ENCODE measurements around the gene ATP6V1B1. TPM values are rescaled to one million over a fixed set of nuclear protein-coding genes. Genes with fewer than 3 reads are reported as not detected.
A peak's percentile ranks its signal among the peaks of the same experiment; 100 is the strongest.

The ATP6V1B1 gene
- polyA plus RNA-seq, 3 donors: not detected

DNA sequence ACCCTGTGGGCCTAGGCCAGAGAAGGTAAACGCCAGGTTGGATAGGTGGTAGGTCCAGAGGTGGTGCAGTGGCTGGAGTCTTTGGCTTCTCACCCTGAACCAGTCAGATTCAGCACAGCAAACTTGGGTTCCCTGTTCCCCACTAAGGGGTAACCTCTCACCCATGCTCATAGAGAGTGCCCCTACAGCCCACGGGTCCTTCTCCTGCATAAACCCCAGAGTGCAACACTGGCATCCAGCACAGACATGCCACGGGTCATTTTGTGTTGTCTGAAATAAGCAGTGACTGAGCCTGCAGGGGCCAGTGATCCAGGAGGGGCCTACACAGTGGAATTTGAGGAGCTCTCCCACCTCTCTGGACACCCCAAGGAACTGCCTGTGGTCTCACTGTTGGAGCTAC is 40.5 kb upstream of the ATP6V1B1 start:
- H3K27me3 Mint-ChIP-seq (ENCODE audit: low read depth in 3 of 3): peaks cover 97 to 99% (median 98%) of the 10 kb centered on the region in 3 donors
- Histone ChIP-seq H3K9me3 (replicated peaks in 1 of 2; ENCODE audit: control insufficient read depth in 1 of 2, insufficient read depth in 1 of 2, low read length in 2 of 2) (peaks cover 0 to 44% of the 10 kb centered on the region in 2 donors), H3K4me1 (ENCODE audit: control insufficient read depth in 1 of 2, insufficient read depth in 2 of 2, low read length in 2 of 2) (peaks cover 2% of the 10 kb centered on the region in 2 donors), H3K36me3 (replicated peaks in 1 of 2; ENCODE audit: control insufficient read depth in 1 of 2, insufficient read depth in 2 of 2, low read length in 2 of 2) (no peaks in the 10 kb centered on the region), H3K27me3 (ENCODE audit: control insufficient read depth in 2 of 2, insufficient read depth in 2 of 2, low read length in 2 of 2) (peaks cover 82 to 100% of the 10 kb centered on the region in 2 donors), H3K9ac (ENCODE audit: insufficient read depth, low read length, poor library complexity, severe bottlenecking) (no peak overlapping the region), H3K4me2 (replicated peaks; ENCODE audit: extremely low read depth, low read length, poor library complexity, severe bottlenecking) (no peak overlapping the region), H3K79me2 (ENCODE audit: insufficient read depth, low read length) (no peaks in the 10 kb centered on the region), H3K4me3 (replicated peaks in 1 of 3; ENCODE audit: low read depth in 2 of 3, low read length in 3 of 3) (no peak overlapping the region), H4K20me1 (ENCODE audit: insufficient read depth, low read length) (no peaks in the 10 kb centered on the region), H3K27ac (ENCODE audit: low read depth in 1 of 2, low read length in 2 of 2) (no peak overlapping the region), H2AFZ (ENCODE audit: insufficient read depth, low read depth, low read length, poor library complexity, severe bottlenecking) (no peak overlapping the region)
- H3K4me1 Mint-ChIP-seq: peaks cover 5% of the 10 kb centered on the region
- DNase-seq: no peak
- TF ChIP-seq, protein P1, sequence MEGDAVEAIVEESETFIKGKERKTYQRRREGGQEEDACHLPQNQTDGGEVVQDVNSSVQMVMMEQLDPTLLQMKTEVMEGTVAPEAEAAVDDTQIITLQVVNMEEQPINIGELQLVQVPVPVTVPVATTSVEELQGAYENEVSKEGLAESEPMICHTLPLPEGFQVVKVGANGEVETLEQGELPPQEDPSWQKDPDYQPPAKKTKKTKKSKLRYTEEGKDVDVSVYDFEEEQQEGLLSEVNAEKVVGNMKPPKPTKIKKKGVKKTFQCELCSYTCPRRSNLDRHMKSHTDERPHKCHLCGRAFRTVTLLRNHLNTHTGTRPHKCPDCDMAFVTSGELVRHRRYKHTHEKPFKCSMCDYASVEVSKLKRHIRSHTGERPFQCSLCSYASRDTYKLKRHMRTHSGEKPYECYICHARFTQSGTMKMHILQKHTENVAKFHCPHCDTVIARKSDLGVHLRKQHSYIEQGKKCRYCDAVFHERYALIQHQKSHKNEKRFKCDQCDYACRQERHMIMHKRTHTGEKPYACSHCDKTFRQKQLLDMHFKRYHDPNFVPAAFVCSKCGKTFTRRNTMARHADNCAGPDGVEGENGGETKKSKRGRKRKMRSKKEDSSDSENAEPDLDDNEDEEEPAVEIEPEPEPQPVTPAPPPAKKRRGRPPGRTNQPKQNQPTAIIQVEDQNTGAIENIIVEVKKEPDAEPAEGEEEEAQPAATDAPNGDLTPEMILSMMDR (IDR thresholded peaks at IDR 0.05): no peak
- H3K36me3 Mint-ChIP-seq: no peaks in the 10 kb centered on the region
- 80% methylated on average over 1 of the region's 3 CpGs for WGBS (ENCODE audit: insufficient coverage)
- peaks cover 0 to 27% (median 9%) of the 10 kb centered on the region in 7 donors for H3K9me3 Mint-ChIP-seq
- intact Hi-C loops (cut with micrococcal nuclease): no loop called here
- H3K4me3 Mint-ChIP-seq: peak overlapping the region in 1 of 2 donors; percentile 80
- H3K27ac Mint-ChIP-seq: no peak overlapping the region

DNA sequence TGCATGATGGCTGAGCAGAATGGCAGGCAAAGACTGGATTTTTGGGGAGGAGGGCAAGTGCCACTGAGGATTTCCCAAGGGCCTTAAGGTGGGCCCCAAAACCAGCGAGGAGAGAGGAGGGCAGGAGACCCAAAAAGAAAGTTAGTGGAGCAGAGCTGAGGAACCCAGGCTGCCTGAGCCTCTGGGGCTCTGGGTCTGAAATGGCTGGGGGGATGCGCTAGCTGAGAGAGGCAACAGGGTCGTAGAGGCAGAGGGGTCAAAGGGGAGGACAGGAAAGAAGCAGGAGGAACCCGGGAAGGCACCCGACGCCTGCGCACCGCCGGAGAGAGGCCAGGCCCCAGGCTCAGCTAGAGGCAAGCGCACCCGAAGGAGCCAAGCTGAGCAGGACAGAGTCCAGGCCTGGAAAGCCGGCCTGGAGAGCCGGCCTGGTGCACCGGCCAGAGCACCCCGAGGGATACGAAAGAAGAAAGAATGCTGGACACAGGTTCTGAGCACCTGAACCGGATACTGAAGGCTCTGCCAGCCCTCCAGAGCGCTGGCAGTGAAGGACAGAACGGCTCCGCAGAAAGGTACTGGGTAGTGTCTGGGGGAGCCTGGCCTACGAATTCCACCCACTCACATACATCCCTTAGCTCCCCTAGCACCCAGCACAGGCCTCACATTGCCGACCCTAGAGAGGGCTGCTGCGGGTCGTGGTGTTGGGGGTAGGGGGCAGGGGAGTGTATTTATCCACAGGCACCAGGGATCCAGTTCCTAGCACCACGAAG is 39.5 kb upstream of the ATP6V1B1 start:
- Histone ChIP-seq H3K27ac (ENCODE audit: low read depth in 1 of 2, low read length in 2 of 2) (no peak overlapping the region), H3K9me3 (replicated peaks in 1 of 2; ENCODE audit: control insufficient read depth in 1 of 2, insufficient read depth in 1 of 2, low read length in 2 of 2) (peaks cover 0 to 47% of the 10 kb centered on the region in 2 donors), H3K4me3 (replicated peaks in 1 of 3; ENCODE audit: low read depth in 2 of 3, low read length in 3 of 3) (no peak overlapping the region), H3K79me2 (ENCODE audit: insufficient read depth, low read length) (no peaks in the 10 kb centered on the region), H3K36me3 (replicated peaks in 1 of 2; ENCODE audit: control insufficient read depth in 1 of 2, insufficient read depth in 2 of 2, low read length in 2 of 2) (no peaks in the 10 kb centered on the region), H3K27me3 (ENCODE audit: control insufficient read depth in 2 of 2, insufficient read depth in 2 of 2, low read length in 2 of 2) (peaks cover 81 to 99% of the 10 kb centered on the region in 2 donors), H3K4me1 (ENCODE audit: control insufficient read depth in 1 of 2, insufficient read depth in 2 of 2, low read length in 2 of 2) (peaks cover 9 to 11% of the 10 kb centered on the region in 2 donors), H3K4me2 (replicated peaks; ENCODE audit: extremely low read depth, low read length, poor library complexity, severe bottlenecking) (no peak overlapping the region), H3K9ac (ENCODE audit: insufficient read depth, low read length, poor library complexity, severe bottlenecking) (no peak overlapping the region), H2AFZ (ENCODE audit: insufficient read depth, low read depth, low read length, poor library complexity, severe bottlenecking) (no peak overlapping the region), H4K20me1 (ENCODE audit: insufficient read depth, low read length) (no peaks in the 10 kb centered on the region)
- H3K27ac Mint-ChIP-seq: no peak overlapping the region
- peaks cover 9% of the 10 kb centered on the region for H3K4me1 Mint-ChIP-seq
- H3K4me3 Mint-ChIP-seq: peak overlapping the region in 1 of 2 donors; percentile 78
- H3K9me3 Mint-ChIP-seq: peaks cover 0 to 28% (median 13%) of the 10 kb centered on the region in 7 donors
- peaks cover 96 to 99% (median 96%) of the 10 kb centered on the region in 3 donors for H3K27me3 Mint-ChIP-seq (ENCODE audit: low read depth in 3 of 3)
- DNase-seq: no peak
- no peaks in the 10 kb centered on the region for H3K36me3 Mint-ChIP-seq
- TF ChIP-seq, protein P1 (IDR thresholded peaks at IDR 0.05): no peak
- intact Hi-C loops (cut with micrococcal nuclease): no loop called here
- WGBS (ENCODE audit: insufficient coverage): 24% methylated on average over 17 of the region's 25 CpGs
